Tibial nerve (tissue), 3 donors: Measurements from ENCODE around the gene EYS.

Experiments used
- POLR2A ChIP-seq, 2 donors: fragments of 450-650 bp; IDR thresholded peaks; one replicate each; pipeline ENCODE4 v1.6.1; 2017; ENCODE audit warnings: antibody characterized with exemption in 2 of 2, mild to moderate bottlenecking in 2 of 2, moderate library complexity in 2 of 2
- TF ChIP-seq, protein P1 (sequence below), 5 experiments: fragments of 200-600 bp in 3 of 5; fragments of 450-650 bp in 2 of 5; sonication (generic) in 3 of 5; IDR thresholded peaks; one replicate each; pipeline ENCODE4 v1.5.1; 2016 to 2019; ENCODE audit warnings: antibody characterized with exemption in 5 of 5, mild to moderate bottlenecking in 3 of 5, moderate library complexity in 2 of 5

DNA sequence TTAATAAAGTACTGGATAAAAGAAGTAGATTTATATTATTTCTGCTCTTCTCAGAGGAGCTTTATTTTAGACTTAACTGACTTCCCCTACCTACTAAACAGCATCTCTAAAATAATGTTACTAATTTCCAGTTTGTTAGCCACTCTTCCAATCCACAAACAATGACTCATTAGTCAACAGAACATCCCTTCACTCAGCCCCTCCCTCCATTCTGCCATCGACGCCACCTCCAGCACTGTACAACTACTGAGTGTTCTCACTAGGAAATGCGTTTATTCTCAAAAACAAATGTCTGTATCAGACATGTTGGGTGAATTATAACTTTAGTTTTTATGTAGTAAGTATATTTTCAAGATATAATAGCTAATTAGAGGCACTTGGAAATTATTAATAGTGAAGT lies 427.0 kb downstream of the EYS start:
- TF ChIP-seq, protein P1, sequence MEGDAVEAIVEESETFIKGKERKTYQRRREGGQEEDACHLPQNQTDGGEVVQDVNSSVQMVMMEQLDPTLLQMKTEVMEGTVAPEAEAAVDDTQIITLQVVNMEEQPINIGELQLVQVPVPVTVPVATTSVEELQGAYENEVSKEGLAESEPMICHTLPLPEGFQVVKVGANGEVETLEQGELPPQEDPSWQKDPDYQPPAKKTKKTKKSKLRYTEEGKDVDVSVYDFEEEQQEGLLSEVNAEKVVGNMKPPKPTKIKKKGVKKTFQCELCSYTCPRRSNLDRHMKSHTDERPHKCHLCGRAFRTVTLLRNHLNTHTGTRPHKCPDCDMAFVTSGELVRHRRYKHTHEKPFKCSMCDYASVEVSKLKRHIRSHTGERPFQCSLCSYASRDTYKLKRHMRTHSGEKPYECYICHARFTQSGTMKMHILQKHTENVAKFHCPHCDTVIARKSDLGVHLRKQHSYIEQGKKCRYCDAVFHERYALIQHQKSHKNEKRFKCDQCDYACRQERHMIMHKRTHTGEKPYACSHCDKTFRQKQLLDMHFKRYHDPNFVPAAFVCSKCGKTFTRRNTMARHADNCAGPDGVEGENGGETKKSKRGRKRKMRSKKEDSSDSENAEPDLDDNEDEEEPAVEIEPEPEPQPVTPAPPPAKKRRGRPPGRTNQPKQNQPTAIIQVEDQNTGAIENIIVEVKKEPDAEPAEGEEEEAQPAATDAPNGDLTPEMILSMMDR (IDR thresholded peaks at IDR 0.05) = no peak
- TF ChIP-seq POLR2A (IDR thresholded peaks at IDR 0.05) = no peak
